Tibial artery (tissue), 4 donors: ENCODE data around the gene SETD6.

Experiments
- DNase-seq, 2 donors: peaks; one replicate each; pipeline ENCODE4 v3.0.0-alpha.2; 2019
- H3K27ac ChIP-seq, 2 donors: fragments of 200-600 bp; sonication (generic) in 1 of 2; 1 replicate in 1 of 2; 2 replicates in 1 of 2; pipeline ENCODE4 v1.5.1; 2018 to 2019; ENCODE audit warnings: mild to moderate bottlenecking in 1 of 2
- H3K27me3 ChIP-seq, 2 donors: fragments of 200-600 bp; sonication (generic) in 1 of 2; one replicate each; pipeline versions ENCODE4 v1.5.1 to v1.6.0; 2016 to 2019
- H3K36me3 ChIP-seq, 3 donors: fragments of 200-600 bp; sonication (generic) in 2 of 3; one replicate each; pipeline ENCODE4 v1.5.1; 2016 to 2019; ENCODE audit warnings: mild to moderate bottlenecking in 2 of 3
- H3K4me1 ChIP-seq, 4 donors: fragments of 200-600 bp; sonication (generic) in 2 of 4; 1 replicate in 3 of 4; 2 replicates in 1 of 4; pipeline ENCODE4 v1.5.1; 2016 to 2019
- H3K4me3 ChIP-seq, 2 donors: fragments of 200-600 bp; sonication (generic) in 1 of 2; 1 replicate in 1 of 2; 2 replicates in 1 of 2; pipeline ENCODE4 v1.5.1; 2018 to 2019; ENCODE audit warnings: mild to moderate bottlenecking in 2 of 2
- H3K9me3 ChIP-seq, 3 donors: fragments of 200-600 bp; sonication (generic) in 1 of 3; one replicate each; pipeline ENCODE4 v1.5.1; 2016 to 2019
- intact Hi-C: fragments of 100-400 bp; cut with DNase I; formaldehyde crosslinking; loops from one replicate; pipeline ENCODE4 v1.15.0; 2023; ENCODE audit warnings: low total_unique reads
- TF ChIP-seq, protein P1 (sequence below), 2 experiments: fragments of 200-600 bp in 1 of 2; fragments of 450-650 bp in 1 of 2; IDR thresholded peaks; one replicate each; pipeline ENCODE4 v1.5.1; 2017 to 2019; ENCODE audit warnings: antibody characterized with exemption in 2 of 2, mild to moderate bottlenecking in 1 of 2, moderate library complexity in 1 of 2

SETD6 gene

DNA sequence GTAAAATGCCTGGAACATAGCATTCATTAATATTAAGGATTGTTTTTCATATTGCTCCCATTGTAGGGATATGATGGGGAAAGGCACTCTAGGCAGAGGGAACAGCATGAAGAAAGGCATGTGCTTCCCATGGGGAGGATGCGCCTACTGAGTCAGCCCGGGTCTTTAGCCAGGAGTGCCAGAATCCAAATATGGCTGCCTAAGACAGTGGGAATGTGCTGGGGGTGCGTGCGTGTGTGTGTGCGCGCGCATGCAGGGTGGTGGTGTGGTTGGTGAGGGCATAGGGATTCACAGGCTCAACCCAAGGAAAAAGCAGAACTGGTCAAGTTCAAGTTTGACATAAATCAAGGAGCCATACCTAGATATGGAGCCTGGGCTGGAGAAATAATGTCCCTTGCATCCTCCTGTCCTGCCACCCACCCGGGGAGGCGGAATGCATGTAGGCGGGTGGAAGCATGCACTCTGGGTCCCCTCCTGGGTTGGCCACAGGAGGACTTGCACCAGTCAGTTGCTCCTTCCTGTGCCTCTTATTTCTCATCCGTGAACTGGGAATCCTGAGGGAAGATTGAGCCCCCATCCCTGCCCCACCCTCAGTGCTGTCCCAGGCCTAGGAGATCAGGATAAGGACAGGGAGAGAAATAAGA lies 34.0 kb upstream of the SETD6 start:
- Histone ChIP-seq H3K27me3 (peaks cover 0 to 20% of the 10 kb centered on the region in 2 donors), H3K36me3 (no peaks in the 10 kb centered on the region), H3K27ac (no peak overlapping the region), H3K4me3 (no peak overlapping the region), H3K9me3 (no peaks in the 10 kb centered on the region), H3K4me1 (no peaks in the 10 kb centered on the region)
- DNase-seq: no peak
- TF ChIP-seq, protein P1, sequence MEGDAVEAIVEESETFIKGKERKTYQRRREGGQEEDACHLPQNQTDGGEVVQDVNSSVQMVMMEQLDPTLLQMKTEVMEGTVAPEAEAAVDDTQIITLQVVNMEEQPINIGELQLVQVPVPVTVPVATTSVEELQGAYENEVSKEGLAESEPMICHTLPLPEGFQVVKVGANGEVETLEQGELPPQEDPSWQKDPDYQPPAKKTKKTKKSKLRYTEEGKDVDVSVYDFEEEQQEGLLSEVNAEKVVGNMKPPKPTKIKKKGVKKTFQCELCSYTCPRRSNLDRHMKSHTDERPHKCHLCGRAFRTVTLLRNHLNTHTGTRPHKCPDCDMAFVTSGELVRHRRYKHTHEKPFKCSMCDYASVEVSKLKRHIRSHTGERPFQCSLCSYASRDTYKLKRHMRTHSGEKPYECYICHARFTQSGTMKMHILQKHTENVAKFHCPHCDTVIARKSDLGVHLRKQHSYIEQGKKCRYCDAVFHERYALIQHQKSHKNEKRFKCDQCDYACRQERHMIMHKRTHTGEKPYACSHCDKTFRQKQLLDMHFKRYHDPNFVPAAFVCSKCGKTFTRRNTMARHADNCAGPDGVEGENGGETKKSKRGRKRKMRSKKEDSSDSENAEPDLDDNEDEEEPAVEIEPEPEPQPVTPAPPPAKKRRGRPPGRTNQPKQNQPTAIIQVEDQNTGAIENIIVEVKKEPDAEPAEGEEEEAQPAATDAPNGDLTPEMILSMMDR (IDR thresholded peaks at IDR 0.05): no peak
- intact Hi-C loops: no loop called here

- no peaks in the 10 kb centered on the region for H3K36me3 ChIP-seq
- no peaks in the 10 kb centered on the region for H3K4me1 ChIP-seq
- H3K4me3 ChIP-seq: no peak overlapping the region
- intact Hi-C loops: no loop called here
- DNase-seq: no peak
- H3K27ac ChIP-seq: no peak overlapping the region
- peaks cover 0 to 23% of the 10 kb centered on the region in 2 donors for H3K27me3 ChIP-seq
- TF ChIP-seq, protein P1 (IDR thresholded peaks at IDR 0.05): no peak
- no peaks in the 10 kb centered on the region for H3K9me3 ChIP-seq
Observed at GRCh38 chr16:58481931-58482330, 33.4 kb upstream of the SETD6 start.

DNA sequence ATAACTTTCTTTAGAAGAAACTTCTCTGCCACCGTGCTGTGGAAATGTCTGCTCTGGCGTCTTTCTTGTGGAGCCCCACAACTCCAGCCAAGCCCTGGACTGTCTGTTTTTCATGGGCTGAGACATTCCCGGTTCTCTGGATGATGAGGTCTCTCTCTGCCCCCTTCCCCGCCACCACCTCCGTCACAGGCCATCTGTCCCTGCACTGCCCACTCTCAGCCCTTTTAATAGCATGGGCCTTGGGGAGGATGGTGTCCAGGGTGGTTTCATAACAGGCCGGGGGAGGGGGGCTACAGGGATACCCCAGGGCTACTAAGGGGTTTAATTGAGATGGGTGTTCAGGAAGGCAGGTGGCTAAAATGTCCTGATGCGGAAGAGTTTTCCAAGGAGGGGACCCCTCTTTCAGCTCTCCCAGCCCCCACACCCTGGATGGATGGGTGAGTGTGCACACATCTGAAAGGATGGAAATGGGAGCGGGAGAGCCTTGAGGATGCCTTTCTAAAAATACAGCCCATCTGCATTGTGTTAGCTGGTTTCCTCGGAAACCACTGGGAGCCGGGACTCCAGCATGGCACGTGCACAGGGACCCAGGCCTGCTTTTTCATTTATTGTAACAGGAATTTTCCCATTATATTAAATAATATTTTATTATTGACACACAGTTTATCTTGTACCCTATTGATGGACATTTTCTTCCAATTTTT lies 30.0 kb upstream of the SETD6 start:
- H3K27ac ChIP-seq: no peak overlapping the region
- H3K4me3 ChIP-seq: no peak overlapping the region
- peaks cover 0 to 7% (median 3%) of the 10 kb centered on the region in 4 donors for H3K4me1 ChIP-seq
- intact Hi-C loops: loop anchor here (5.0 kb wide), 1 partner anchor 148 kb away; no protein-coding TSS in a partner anchor
- H3K27me3 ChIP-seq: peaks cover 0 to 33% of the 10 kb centered on the region in 2 donors
- H3K9me3 ChIP-seq: no peaks in the 10 kb centered on the region
- H3K36me3 ChIP-seq: no peaks in the 10 kb centered on the region
- TF ChIP-seq, protein P1 (IDR thresholded peaks at IDR 0.05): no peak
- no peak for DNase-seq

DNA sequence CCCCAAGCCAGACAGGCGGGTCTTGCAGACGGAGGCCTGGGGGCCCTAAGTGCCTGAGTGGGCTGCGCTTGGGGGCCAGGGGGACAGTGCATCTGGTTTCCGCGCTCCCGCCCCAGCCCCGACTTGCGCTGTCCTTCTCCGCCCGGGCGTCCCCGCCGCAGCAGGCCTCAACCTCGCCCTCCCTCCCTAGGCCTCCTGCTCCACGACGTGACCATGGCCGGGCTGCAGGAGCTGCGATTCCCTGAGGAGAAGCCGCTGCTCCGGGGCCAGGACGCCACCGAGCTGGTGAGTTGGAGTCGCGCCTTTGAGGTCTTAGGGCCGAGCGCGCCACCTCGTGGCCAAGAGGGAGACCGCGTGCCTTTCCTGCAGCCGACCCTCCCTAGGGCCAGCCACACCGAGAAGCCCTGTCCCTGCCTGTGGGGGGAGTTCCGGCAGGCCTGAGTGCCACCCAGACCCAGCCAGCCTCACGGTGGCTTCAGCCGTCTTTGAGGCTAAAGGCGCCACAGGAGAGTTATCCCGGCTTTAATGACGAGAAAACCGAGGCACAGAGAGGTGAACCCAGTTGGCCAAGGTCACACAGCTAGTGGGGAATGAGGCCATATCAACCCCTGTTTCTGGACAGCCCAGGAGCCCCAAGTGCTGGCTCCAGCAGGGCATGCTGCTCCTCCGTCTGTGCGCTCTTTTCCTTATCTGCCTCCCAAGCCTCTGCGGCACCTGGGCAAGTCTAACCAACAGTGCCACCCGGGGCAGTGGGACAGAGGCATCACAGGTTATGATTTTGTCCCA lies 27.6 kb upstream of the SETD6 start:
- peaks cover 0 to 7% (median 3%) of the 10 kb centered on the region in 4 donors for H3K4me1 ChIP-seq
- intact Hi-C loops: loop anchor here (5.0 kb wide), 1 partner anchor 150 kb away; no protein-coding TSS in a partner anchor
- no peaks in the 10 kb centered on the region for H3K36me3 ChIP-seq
- no peaks in the 10 kb centered on the region for H3K9me3 ChIP-seq
- DNase-seq: peak; percentile 65 to 81
- no peak overlapping the region for H3K27ac ChIP-seq
- TF ChIP-seq, protein P1 (IDR thresholded peaks at IDR 0.05): peak; percentile 84
- peaks cover 0 to 32% of the 10 kb centered on the region in 2 donors for H3K27me3 ChIP-seq
- no peak overlapping the region for H3K4me3 ChIP-seq

DNA sequence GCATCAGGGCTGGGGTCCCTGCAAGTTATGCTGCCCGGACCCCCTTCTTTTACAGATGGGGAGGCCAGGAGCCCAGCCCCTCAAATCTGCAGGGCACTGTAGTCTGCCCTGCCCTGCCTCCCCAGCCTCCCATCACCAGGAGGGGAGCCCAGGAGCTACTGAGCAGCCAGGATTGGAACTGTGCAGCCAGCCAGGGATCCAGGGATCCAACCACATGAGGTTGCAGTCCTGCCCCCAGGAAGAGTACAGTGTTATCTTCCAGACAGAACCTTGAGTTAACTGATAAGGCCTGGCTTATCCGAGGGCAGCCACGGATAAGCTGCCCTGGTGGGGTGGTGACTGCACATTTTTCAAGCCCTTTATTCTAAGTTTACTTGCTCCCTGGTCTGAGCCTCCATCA lies 26.8 kb upstream of the SETD6 start:
- TF ChIP-seq, protein P1 (IDR thresholded peaks at IDR 0.05): no peak
- Histone ChIP-seq H3K27ac (no peak overlapping the region), H3K9me3 (no peaks in the 10 kb centered on the region), H3K4me3 (no peak overlapping the region), H3K36me3 (no peaks in the 10 kb centered on the region), H3K27me3 (peaks cover 0 to 26% of the 10 kb centered on the region in 2 donors), H3K4me1 (peaks cover 0 to 7% (median 3%) of the 10 kb centered on the region in 4 donors)
- no peak for DNase-seq
- intact Hi-C loops: loop anchor here (5.0 kb wide), 1 partner anchor 151 kb away; no protein-coding TSS in a partner anchor
